SH-SY5Y (cell line): Measurements from ENCODE around the gene KLF11.

Experiments used
- GATA2 ChIP-seq: IDR thresholded peaks from 2 replicates; pipeline ENCODE4 v1.6.1; 2011; ENCODE audit warnings: mild to moderate bottlenecking, low read depth, low read length
- GATA3 ChIP-seq: IDR thresholded peaks from 2 replicates; pipeline ENCODE4 v1.6.1; 2011; ENCODE audit warnings: low read depth, mild to moderate bottlenecking, low read length, moderate library complexity

DNA sequence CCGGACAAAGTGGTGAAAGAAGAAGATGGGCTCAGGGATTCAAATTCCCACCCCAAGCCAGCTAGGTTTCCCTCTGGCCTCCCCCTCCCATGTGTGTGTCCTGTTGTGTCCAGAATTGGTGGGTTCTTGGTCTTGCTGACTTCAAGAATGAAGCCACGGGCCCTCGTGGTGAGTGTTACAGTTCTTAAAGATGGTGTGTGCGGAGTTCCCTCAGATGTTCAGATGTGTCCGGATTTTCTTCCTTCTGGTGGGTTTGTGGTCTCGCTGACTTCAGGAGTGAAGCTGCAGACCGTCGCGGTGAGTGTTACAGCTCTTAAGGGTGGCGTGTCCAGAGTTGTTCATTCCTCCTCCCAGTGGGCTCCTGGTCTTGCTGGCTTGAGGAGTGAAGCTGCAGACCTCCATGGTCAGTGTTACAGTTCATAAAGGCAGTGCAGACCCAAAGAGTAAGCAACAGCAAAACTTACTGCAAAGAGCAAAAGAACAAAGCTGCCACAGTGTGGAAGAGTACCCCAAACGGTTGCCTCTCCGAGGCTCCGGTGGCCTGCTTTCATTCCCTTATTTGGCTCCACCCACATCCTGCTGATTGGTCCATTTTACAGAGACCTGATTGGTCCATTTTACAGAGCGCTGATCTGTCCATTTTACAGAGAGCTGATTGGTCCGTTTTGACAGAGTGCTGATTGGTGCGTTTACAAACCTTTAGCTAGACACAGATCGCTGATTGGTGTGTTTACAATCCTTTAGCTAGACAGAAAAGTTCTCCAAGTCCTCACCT, 37.7 kb upstream of the KLF11 start:
- TF ChIP-seq GATA2 (no peak), GATA3 (no peak)
